Activated CD4-positive, alpha-beta T cell treated with anti-CD3 and anti-CD28 coated beads, Interleukin-2, amount 50 U/mL, for 24 hours (primary cell): ENCODE results near the gene FTO.

Experiments used
- DNase-seq, 2 donors: peaks; one replicate each; pipeline ENCODE4 v3.0.0-alpha.2; 2020; ENCODE audit warnings: low read depth in 1 of 2, low spot score in 1 of 2

Gene FTO

DNA sequence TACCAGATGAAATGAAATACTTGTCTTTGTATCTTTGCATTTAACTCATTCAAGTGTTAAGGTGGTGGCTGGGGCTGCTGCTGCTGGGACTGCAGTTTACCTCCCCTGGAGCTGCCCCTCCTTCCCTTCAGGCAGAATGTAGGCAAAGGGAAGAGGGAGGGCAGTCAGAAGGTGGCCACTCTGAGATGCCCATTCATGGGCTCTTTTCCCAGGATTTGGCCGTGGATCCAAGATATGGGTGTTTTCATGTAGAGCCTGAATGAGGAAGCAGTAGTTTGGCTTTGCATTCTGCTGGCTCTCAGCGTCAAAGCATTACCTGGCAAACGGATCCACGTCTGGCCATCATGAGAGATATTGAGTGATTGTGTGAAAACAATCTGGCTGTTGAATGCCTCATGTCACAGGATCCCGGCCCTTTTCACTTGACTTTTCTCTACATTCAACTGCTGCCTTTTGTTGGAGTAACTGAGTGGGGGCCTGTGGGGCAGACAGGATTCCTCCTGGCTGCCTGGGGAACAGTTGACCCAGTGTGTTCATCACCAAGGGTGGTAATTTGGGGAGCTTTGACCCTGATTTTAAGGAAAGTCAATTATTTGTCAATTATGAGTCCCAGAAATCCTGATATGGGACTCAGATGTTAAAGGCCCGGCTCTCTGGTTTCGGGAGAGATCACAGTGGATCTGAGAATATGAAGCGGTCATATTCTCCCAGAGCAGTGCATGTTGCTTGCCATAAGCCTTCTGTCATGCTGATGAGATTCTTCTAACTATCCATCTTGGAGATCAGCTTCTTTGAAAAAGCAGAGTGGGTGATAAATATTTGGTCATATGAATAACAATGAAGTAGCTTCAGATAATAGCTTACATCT lies 345.9 kb downstream of the FTO start:
- no peak for DNase-seq

GRCh38 chr16:54050459-54051210 lies 346.7 kb downstream of the FTO start:
- DNase-seq = no peak

DNA sequence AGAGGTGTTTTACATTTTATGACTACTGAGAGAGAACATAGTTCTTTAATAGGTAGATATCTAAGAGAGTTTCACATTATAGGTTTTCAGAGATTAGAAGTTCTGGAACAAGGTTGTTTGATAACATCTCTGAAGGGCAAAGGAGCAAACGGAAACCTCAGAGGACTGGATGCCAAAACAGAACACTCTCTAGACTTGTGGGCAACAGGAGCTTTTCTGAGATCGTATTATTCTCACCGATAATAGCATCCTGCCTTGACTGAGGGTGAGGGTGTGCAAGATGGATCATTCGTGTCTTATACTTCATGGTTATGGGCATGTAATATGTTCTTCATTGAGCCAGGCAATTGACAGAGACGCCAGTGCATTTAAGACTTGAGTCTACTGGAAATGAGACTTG lies 347.9 kb downstream of the FTO start:
- no peak for DNase-seq

- DNase-seq = no peak
These were observed 348.3 kb downstream of the FTO start for GRCh38 chr16:54052271-54052670.

DNA sequence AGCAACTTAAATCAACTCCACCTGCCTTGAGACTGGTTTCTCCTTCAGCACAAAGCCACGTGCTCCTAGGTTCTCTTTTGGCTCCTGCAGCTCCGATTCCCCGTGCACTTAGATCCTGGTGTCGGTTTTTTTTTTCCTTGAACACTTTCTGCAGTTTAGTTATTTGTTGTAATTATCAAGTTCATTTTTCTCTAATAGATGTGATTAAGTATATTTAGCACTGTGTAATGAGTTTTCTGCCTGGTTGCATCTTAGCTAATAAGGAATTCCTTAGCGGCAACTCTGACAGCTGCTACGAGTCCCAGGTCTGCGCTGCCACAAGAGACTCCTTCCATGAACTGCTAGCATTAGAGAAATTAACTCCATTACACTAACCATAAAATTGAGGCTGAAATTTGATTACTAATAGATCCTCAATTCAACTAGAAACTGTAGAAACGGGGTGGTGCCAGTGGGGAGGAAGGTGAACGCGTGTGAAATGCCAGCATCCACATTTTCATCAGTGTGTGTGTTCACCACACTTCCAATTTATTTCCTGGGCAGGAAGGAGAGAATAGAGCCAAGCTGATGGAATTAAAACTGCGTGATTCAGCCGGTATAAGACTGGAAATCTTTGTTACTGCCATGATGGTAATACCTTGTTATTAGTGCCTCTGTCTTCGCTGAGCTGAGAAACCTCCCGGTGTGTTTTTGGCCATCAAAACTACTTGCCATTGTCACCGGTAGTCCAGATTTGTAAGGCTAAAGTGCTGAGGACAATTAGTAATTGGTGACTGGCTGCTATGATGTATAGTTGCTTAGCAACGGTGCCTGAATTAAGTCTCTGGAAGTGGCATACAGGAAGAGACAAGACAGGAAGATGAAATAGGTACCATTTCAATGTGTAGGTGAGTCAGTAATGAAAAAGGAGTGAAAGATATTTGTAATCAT lies 350.2 kb downstream of the FTO start:
- DNase-seq = no peak

GRCh38 chr16:54055191-54055590 lies 351.2 kb downstream of the FTO start:
- no peak for DNase-seq

GRCh38 chr16:54055864-54056263 lies 351.9 kb downstream of the FTO start:
- no peak for DNase-seq

DNA sequence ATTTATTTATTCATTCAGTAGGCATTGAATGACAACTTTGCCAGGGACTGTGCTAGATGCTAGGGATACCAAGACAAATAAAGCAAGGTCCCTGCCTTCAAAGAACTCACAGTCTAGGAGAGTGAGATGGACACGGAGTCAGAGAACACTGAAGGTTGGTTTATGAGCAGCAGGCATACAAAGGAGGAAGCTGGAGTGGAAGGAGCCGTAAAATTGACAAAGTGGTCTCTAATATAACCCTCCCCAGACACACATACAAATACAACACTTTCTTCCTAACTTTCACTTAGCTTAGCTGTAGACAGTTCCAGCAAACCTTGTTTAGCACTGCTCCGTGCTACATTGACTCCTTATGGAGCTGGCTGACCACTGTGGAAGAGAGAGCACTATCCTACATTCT lies 353.0 kb downstream of the FTO start:
- no peak for DNase-seq

DNA sequence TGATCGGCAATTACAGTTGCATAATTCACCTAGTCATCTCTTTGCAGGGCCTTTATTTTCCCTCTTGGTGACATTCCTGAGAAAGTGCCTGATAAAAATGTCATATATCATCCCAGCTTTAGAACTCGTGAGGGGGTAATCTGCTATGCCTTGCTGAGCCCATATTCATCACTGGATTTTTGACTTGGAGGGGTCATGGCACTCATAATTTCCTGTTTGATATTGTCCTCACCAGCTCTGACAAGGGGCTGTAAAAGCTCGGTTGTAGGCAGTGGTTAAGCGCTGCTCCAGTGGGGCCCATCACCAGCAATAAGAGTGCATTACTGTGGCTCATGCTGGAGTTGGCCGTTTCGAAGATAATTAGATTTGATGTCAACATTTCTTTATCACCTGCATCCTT lies 355.4 kb downstream of the FTO start:
- no peak for DNase-seq

GRCh38 chr16:54060599-54061421 lies 356.9 kb downstream of the FTO start:
- DNase-seq = no peak

DNA sequence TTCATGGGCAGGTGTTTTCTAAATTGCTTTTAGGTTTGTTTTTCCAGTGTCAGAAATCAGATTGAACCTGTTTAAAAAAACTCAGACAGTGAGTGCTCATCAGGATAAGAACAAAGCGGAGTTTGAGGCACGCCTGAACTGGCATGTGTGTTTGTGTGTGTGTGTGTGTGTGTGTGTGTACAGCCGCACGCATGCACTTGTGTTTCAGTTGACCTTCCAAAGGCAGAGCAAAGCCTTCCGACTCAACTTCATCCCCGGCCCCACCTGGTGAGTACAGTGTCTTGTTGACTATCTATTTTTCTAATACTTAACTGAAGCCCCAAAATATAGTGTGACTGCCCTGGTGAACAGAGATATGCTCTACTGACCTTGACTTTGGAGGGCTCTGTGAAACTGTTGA lies 357.5 kb downstream of the FTO start:
- DNase-seq = no peak

- DNase-seq = no peak
These were observed 358.7 kb downstream of the FTO start for GRCh38 chr16:54062361-54063278.

DNA sequence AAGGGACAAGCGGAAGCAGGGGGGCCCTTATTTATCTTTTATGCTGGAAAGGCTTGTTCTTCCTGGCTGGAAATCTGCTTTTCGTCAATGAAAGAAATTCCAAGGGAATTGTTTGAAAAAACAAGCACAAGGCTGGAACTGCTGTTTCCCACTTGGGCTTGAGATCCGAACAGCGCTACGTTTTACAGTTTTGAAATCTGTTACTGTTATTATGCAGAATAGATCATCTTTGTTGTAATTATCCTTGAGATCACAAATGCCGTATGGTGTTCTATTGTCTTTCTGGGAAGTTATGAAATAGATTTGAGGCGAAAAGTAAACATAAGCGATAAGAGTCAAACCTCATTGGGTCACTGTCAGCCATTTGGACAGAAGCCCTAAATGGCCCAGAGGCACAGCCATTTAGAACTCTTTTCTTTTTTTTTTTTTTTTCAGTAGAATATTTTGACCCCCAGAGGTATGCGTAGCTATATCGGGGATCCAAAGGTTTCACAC lies 359.4 kb downstream of the FTO start:
- no peak for DNase-seq

- no peak for DNase-seq
These were observed 362.6 kb downstream of the FTO start for GRCh38 chr16:54066451-54067105.

GRCh38 chr16:54067322-54068065 lies 363.5 kb downstream of the FTO start:
- DNase-seq = no peak

GRCh38 chr16:54068212-54068611 lies 364.3 kb downstream of the FTO start:
- no peak for DNase-seq

DNA sequence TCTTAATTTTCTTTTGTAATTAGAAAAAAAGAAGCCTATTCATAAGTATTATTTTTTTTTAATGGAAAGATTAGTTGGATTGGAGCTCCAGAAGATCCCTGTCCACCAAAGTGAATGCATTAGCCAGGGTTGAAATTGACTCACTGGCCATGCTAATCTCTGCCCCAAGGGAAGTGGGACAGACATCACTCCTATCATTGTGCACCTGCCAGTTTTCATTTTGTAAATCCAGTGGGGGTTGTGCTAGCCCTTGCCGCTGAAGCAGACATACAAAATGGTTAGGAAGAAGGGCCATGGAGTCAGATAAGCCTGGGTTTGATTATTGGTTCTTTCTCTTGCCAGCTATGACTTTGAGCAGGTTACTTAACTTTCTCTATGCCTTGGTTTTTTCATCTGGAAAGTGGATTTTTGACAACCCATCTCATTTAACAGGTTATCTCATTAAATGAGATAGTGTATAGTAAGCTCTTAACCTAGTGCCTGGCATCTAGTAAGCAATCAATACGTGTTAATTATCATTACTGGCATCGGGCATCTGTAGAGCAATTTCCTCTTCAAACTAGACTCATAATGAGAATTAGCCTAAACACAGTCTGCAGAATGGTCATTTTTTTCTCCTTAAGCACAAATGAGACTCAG lies 365.8 kb downstream of the FTO start:
- no peak for DNase-seq
